CD14-positive monocyte (primary cell): ENCODE measurements around the gene CAMTA1. TPM values are rescaled to one million over a fixed set of nuclear protein-coding genes. Genes with fewer than 3 reads are reported as not detected.

Experiments
- DNase-seq, 3 donors: peaks; one replicate each; pipeline ENCODE4 v3.0.0-alpha.2; 2011 to 2022
- H2AFZ ChIP-seq: 2 replicates; pipeline ENCODE4 v1.6.0; 2012; ENCODE audit warnings: mild to moderate bottlenecking, low read depth, low read length, inconsistent platforms; ENCODE audit not compliant: insufficient read depth, poor library complexity, severe bottlenecking
- H3K27ac ChIP-seq, 2 donors: 1 replicate in 1 of 2; 2 replicates in 1 of 2; pipeline ENCODE4 v1.5.1; 2012 to 2013; ENCODE audit warnings: low read length in 2 of 2, control low read depth in 1 of 2, inconsistent platforms in 1 of 2, low read depth in 1 of 2, mild to moderate bottlenecking in 1 of 2
- H3K27me3 ChIP-seq, 2 donors: one replicate each; pipeline versions ENCODE4 v1.6.0 to v1.6.1; 2011 to 2013; ENCODE audit warnings: low read length in 2 of 2; ENCODE audit not compliant: control insufficient read depth in 2 of 2, insufficient read depth in 2 of 2
- H3K36me3 ChIP-seq, 2 donors: replicated peaks in 1 of 2; 1 replicate in 1 of 2; 2 replicates in 1 of 2; pipeline versions ENCODE4 v1.5.1 to v1.6.1; 2012 to 2013; ENCODE audit warnings: low read length in 2 of 2, control low read depth in 1 of 2, inconsistent platforms in 1 of 2, mild to moderate bottlenecking in 1 of 2; ENCODE audit not compliant: insufficient read depth in 2 of 2, control insufficient read depth in 1 of 2
- H3K4me1 ChIP-seq, 2 donors: 1 replicate in 1 of 2; 2 replicates in 1 of 2; pipeline versions ENCODE4 v1.5.1 to v1.6.1; 2012 to 2013; ENCODE audit warnings: low read length in 2 of 2, control low read depth in 1 of 2, inconsistent platforms in 1 of 2, mild to moderate bottlenecking in 1 of 2, moderate library complexity in 1 of 2; ENCODE audit not compliant: insufficient read depth in 2 of 2, control insufficient read depth in 1 of 2
- H3K4me2 ChIP-seq: replicated peaks from 2 replicates; pipeline ENCODE3; 2012; ENCODE audit warnings: low read length, moderate library complexity, mild to moderate bottlenecking; ENCODE audit not compliant: poor library complexity, severe bottlenecking; ENCODE audit errors: extremely low read depth
- H3K4me3 ChIP-seq, 3 experiments: fragments of 200-600 bp in 1 of 3; sonication (generic) in 1 of 3; replicated peaks in 1 of 3; 1 replicate in 2 of 3; 2 replicates in 1 of 3; pipeline ENCODE4 v1.5.1; 2011 to 2013; ENCODE audit warnings: low read length in 3 of 3, mild to moderate bottlenecking in 3 of 3, control low read depth in 2 of 3, low read depth in 2 of 3, inconsistent platforms in 1 of 3, moderate library complexity in 1 of 3
- H3K79me2 ChIP-seq: 2 replicates; pipeline ENCODE4 v1.6.0; 2012; ENCODE audit warnings: mild to moderate bottlenecking, control low read depth, inconsistent platforms, low read length, moderate library complexity; ENCODE audit not compliant: insufficient read depth
- H3K9ac ChIP-seq: 2 replicates; pipeline ENCODE4 v1.6.0; 2017; ENCODE audit warnings: low read length, mild to moderate bottlenecking; ENCODE audit not compliant: insufficient read depth, poor library complexity, severe bottlenecking
- H3K9me3 ChIP-seq, 2 donors: replicated peaks in 1 of 2; 1 replicate in 1 of 2; 2 replicates in 1 of 2; pipeline versions ENCODE4 v1.5.1 to v1.6.1; 2012 to 2013; ENCODE audit warnings: low read length in 2 of 2, control low read depth in 1 of 2; ENCODE audit not compliant: control insufficient read depth in 1 of 2, insufficient read depth in 1 of 2
- H4K20me1 ChIP-seq: 2 replicates; pipeline ENCODE4 v1.6.0; 2012; ENCODE audit warnings: mild to moderate bottlenecking, low read length, control low read depth, moderate library complexity; ENCODE audit not compliant: insufficient read depth
- H3K27ac Mint-ChIP-seq, 7 donors: one replicate each; pipeline ENCODE4 v1.8.0; 2020; ENCODE audit warnings: mild to moderate bottlenecking in 7 of 7, mixed read lengths in 7 of 7, moderate library complexity in 6 of 7, inconsistent platforms in 2 of 7
- H3K27me3 Mint-ChIP-seq, 3 donors: one replicate each; pipeline ENCODE4 v1.8.0; 2021 to 2022; ENCODE audit warnings: low read depth in 3 of 3, mild to moderate bottlenecking in 3 of 3, mixed read lengths in 3 of 3, moderate library complexity in 3 of 3, inconsistent platforms in 1 of 3
- H3K36me3 Mint-ChIP-seq, 2 donors: one replicate each; pipeline ENCODE4 v1.8.0; 2020; ENCODE audit warnings: mixed read lengths in 2 of 2, inconsistent platforms in 1 of 2, mild to moderate bottlenecking in 1 of 2
- H3K4me1 Mint-ChIP-seq: one replicate; pipeline ENCODE4 v1.8.0; 2020; ENCODE audit warnings: mild to moderate bottlenecking, mixed read lengths
- H3K4me3 Mint-ChIP-seq, 2 donors: one replicate each; pipeline ENCODE4 v1.8.0; 2020; ENCODE audit warnings: mild to moderate bottlenecking in 2 of 2, mixed read lengths in 2 of 2, moderate library complexity in 1 of 2
- H3K9me3 Mint-ChIP-seq, 7 donors: one replicate each; pipeline ENCODE4 v1.8.0; 2020 to 2022; ENCODE audit warnings: mixed read lengths in 7 of 7, mild to moderate bottlenecking in 6 of 7, moderate library complexity in 6 of 7, inconsistent platforms in 2 of 7
- WGBS: methylation state at CpG from one replicate; pipeline ENCODE4 v1.1.5; 2013; ENCODE audit warnings: missing lambda C conversion rate; ENCODE audit not compliant: insufficient coverage; 5-methylcytosine and 5-hydroxymethylcytosine counted together
- intact Hi-C, 2 donors: fragments of 100-400 bp; cut with micrococcal nuclease; formaldehyde crosslinking; loops; one replicate each; pipeline versions ENCODE4 v1.15.0 to v1.15.1; 2023
- polyA plus RNA-seq, 3 donors: library from polyadenylated mRNA; depleted of rRNA in 1 of 3; unstranded in 2 of 3; stranded (reverse) in 1 of 3; fragments of 300-500 nt in 2 of 3; fragments of >200 nt in 1 of 3; fragmentation: Illumina TruSeq in 2 of 3; gene quantifications; 1 replicate in 2 of 3; 2 replicates in 1 of 3; pipeline ENCODE4 v1.2.3, GENCODE V29; 2012 to 2021
- TF ChIP-seq, protein P1 (sequence below): fragments of 200-600 bp; IDR thresholded peaks from one replicate; pipeline ENCODE4 v1.8.0; 2022; ENCODE audit warnings: antibody characterized with exemption, mild to moderate bottlenecking

CAMTA1 gene
- polyA plus RNA-seq, 3 donors: 52.0 to 89.6 (median 78.3) TPM

GRCh38 chr1:7476402-7476801 is 691.1 kb downstream of the CAMTA1 start:
- no peak for DNase-seq
- H2AFZ ChIP-seq: no peak overlapping the region
- H3K27me3 Mint-ChIP-seq: no peaks in the 10 kb centered on the region
- H3K4me2 ChIP-seq: no peak overlapping the region
- no peak overlapping the region for H3K27ac ChIP-seq
- no peaks in the 10 kb centered on the region for H3K36me3 Mint-ChIP-seq
- no peak overlapping the region for H3K4me3 Mint-ChIP-seq
- WGBS: 100% methylated on average over 1 of the region's 2 CpGs
- intact Hi-C loops: no loop called here
- H3K79me2 ChIP-seq: no peaks in the 10 kb centered on the region
- H3K9ac ChIP-seq: no peak overlapping the region
- H3K27me3 ChIP-seq: no peaks in the 10 kb centered on the region
- TF ChIP-seq, protein P1, sequence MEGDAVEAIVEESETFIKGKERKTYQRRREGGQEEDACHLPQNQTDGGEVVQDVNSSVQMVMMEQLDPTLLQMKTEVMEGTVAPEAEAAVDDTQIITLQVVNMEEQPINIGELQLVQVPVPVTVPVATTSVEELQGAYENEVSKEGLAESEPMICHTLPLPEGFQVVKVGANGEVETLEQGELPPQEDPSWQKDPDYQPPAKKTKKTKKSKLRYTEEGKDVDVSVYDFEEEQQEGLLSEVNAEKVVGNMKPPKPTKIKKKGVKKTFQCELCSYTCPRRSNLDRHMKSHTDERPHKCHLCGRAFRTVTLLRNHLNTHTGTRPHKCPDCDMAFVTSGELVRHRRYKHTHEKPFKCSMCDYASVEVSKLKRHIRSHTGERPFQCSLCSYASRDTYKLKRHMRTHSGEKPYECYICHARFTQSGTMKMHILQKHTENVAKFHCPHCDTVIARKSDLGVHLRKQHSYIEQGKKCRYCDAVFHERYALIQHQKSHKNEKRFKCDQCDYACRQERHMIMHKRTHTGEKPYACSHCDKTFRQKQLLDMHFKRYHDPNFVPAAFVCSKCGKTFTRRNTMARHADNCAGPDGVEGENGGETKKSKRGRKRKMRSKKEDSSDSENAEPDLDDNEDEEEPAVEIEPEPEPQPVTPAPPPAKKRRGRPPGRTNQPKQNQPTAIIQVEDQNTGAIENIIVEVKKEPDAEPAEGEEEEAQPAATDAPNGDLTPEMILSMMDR: no peak
- H3K4me3 ChIP-seq: no peak overlapping the region
- no peaks in the 10 kb centered on the region for H4K20me1 ChIP-seq
- no peaks in the 10 kb centered on the region for H3K4me1 ChIP-seq
- no peaks in the 10 kb centered on the region for H3K36me3 ChIP-seq
- peak overlapping the region in 1 of 7 donors; percentile 5 for H3K27ac Mint-ChIP-seq
- no peaks in the 10 kb centered on the region for H3K9me3 Mint-ChIP-seq
- H3K4me1 Mint-ChIP-seq: no peaks in the 10 kb centered on the region
- no peaks in the 10 kb centered on the region for H3K9me3 ChIP-seq

GRCh38 chr1:7476861-7477547 is 691.8 kb downstream of the CAMTA1 start:
- H3K9me3 Mint-ChIP-seq: no peaks in the 10 kb centered on the region

More at GRCh38 chr1:7476861-7477547, 691.8 kb downstream of the CAMTA1 start:
- Histone ChIP-seq H2AFZ (no peak overlapping the region), H3K27me3 (no peaks in the 10 kb centered on the region), H3K9ac (no peak overlapping the region), H3K79me2 (no peaks in the 10 kb centered on the region), H3K4me2 (no peak overlapping the region), H3K4me3 (no peak overlapping the region), H3K4me1 (no peaks in the 10 kb centered on the region), H3K27ac (no peak overlapping the region), H3K9me3 (no peaks in the 10 kb centered on the region), H4K20me1 (no peaks in the 10 kb centered on the region), H3K36me3 (no peaks in the 10 kb centered on the region)
- TF ChIP-seq, protein P1: no peak
- Mint-ChIP-seq H3K27me3 (no peaks in the 10 kb centered on the region), H3K27ac (no peak overlapping the region), H3K4me1 (no peaks in the 10 kb centered on the region), H3K36me3 (no peaks in the 10 kb centered on the region), H3K4me3 (no peak overlapping the region)
- WGBS: 88% methylated on average over 12 of the region's 17 CpGs
- intact Hi-C loops: no loop called here
- no peak for DNase-seq
